NCI-H187 treated with DMSO at 0.1 percent for 48 hours (cell line): ENCODE results near the gene NME4.
"Not testable (repeated sequence)": the region's sequence is repeated elsewhere in the genome, so short reads cannot be mapped to it uniquely, and the experiment has no call there.

Source experiments
- DNase-seq: peaks from one replicate; lab custom pipeline; 2025; lab: John Stamatoyannopoulos, UW

NME4 gene

DNA sequence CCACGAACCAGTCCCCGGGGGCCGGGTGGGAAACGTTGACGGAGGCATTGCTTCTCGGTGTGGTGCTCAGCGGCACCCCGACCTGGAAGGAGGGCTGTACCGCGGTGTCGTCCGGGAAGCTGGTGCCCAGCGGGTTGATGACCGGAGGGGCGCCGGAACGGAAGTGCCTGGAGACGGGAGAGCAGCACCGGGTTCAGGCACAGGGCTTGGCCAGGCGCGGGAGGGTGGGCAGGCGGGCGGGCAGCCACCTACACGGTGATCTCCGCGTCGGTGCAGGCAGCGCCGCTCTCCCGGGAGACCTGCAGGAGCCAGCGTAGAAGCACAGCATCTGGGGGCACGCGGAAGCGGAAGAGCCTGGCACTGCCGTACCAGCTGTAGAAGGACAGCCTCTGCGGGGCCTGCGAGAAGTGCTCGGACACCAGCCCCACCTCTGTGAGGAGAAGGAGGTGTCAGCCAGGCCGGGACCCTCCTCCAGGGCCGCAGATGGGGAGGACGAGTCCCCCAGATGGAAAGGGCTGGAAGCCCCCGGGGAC, 19.5 kb upstream of the NME4 start:
- DNase-seq: no peak

DNA sequence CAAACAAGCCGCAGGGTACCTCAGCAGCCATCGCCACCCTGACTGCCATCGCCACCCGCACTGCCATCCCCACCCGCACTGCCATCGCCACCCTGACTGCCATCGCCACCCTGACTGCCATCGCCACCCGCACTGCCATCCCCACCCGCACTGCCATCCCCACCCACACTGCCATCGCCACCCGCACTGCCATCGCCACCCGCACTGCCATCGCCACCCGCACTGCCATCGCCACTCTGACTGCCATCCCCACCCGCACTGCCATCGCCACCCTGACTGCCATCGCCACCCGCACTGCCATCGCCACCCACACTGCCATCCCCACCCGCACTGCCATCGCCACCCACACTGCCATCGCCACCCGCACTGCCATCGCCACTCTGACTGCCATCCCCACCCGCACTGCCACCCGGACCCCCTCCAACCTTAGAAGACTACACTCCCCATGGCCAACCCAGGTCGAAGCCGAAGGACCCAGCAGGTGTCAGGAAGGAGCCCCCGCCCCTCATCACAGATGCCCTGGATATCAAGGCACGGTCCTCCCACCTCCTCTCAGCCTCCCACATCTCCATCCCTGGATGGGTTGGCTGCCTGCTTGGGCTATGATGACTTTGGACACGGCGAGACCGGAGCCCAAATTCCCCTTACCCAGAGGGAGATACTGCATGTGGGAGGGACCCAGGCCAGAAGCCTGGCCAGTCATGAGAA, 18.7 kb upstream of the NME4 start:
- DNase-seq: not testable (repeated sequence)

DNA sequence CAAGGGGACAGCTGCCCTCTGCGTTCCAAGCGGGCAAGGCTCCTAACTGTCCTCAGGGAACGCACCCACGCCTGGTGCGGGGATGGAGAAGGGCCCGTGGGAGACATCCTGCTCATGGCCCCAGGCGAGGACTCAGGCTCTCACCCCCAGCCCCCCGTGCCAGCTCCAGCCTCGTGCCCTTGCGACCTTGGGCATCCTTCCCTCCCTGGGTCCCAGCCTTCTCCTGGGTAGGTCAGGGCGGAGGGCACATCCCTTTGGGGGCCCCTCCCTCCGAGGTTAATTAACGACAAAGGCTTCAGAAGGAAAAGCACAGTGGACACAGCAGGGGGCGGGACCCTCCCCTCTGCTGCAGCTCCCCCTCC, 18.2 kb upstream of the NME4 start:
- no peak for DNase-seq

DNA sequence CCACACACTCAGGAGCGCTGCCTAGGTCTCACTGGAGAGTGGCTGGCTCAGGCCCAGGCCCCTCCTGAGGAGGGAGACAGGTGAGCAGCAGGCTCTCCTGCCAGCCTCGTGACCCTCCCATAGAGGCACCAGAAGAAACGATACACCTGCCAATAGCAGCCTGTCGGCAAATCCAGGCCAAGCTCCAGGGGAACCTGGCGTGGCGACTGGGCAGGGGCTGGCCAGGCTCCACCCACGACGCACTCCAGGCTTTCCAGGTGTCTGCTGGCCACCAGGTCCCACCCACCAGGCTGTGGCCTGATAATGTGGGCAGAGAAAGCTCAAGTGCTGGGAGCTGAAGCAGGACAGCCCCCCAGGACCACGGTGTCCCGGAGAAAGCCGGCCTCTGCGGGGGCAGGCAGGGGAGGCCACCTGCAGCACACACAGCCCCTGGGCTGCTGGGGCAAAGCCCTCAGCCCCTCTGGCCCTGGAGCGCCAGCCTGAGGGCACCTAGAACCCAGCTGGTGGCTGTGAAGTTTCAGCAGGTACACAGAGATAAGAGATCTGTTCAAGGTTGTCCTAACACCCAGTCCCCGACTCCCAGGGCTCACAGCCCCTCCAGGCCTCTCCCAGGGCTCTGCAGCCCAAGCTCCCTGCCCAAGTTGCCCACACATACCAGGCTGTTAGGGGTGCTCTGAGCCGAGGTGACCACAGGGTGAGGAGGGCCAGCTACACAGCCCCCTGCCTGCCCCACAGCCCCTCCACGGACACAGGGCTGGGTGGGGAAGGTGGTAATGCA, 17.6 kb upstream of the NME4 start:
- DNase-seq: peak; percentile 95

DNA sequence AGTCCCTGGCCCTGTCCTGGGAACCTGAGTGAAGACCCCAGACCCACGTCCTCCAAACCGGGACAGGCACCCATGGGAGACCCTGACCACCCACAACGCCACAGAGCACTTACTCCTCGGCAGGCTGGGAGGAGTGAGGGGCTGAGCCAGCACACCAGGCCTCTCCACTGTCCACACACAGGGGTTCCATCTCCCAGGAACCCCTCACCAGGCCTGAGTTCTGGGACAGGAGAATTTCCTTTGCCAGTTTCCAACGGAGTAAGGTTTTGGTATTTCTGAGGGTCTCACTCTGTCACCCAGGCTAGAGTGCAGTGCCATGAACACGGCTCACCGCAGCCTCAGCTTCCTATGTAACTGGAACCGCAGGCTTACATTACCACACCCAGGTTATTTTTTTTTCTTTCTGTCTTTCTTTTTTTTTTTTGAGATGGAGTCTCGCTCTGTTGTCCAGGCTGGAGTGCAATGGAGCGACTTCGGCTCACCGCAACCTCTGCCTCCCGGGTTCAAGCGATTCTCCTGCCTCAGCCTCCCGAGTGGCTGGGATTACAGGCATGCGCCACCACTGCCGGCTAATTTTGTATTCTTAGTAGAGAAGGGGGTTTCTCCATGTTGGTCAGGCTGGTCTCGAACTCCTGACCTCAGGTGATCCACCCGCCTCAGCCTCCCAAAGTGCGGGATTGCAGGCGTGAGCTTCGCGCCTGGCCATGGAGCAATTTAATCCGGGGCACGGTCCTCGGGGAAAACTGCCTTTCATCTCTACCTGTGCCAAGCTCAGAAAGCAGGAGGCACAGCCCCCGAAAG, 16.8 kb upstream of the NME4 start:
- DNase-seq: no peak

DNA sequence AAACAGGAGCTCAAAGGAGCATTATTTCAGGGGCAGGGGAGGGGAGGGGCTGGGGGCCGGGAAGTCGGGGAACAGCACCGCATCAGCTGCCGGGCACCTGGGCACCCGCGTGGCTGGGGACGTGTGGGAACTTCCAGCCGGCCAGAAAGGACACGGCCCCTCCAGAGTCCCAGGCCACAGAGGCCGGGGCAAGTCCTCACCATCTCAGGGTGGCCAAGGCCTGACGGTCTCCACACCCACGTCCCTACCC, 16.3 kb upstream of the NME4 start:
- DNase-seq: no peak

DNA sequence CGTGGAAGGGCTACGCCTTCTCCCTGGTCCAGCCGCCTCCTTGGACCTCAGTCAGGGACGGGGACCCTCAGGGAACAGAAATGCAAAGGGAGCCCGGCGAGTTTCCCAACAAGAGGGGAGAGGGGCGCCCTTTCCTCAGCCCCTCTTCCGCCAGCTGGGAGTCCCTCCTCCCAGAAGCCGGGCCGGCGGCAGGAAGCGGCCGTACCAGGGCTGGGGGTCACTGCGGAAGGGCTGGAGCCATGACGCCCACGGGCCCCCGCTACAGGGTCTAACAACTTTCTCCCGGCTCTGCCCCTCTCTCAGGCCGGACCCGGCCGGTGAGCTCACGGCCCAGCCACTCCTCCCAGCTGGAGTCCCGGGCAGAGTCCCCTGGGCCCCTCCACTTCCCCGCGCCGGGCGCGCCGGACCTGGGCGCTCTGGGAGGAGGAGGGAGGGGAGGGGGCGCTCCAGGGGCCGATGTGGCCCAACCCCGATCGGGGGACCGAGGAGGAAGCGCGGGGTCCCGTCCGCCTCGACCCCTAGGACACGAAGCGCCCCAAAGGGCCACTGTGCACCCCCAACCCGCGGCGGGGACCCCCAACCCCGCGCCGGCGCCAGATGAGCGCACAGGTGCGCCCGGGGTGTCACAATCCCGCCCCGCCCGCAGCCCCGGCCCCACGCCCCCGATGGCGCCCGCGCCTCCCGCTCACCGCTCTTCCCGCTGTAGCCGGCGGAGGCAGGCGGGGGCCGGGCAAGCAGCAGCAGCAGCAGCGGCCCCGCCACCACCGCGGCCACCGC, 15.8 kb upstream of the NME4 start:
- DNase-seq: no peak

DNA sequence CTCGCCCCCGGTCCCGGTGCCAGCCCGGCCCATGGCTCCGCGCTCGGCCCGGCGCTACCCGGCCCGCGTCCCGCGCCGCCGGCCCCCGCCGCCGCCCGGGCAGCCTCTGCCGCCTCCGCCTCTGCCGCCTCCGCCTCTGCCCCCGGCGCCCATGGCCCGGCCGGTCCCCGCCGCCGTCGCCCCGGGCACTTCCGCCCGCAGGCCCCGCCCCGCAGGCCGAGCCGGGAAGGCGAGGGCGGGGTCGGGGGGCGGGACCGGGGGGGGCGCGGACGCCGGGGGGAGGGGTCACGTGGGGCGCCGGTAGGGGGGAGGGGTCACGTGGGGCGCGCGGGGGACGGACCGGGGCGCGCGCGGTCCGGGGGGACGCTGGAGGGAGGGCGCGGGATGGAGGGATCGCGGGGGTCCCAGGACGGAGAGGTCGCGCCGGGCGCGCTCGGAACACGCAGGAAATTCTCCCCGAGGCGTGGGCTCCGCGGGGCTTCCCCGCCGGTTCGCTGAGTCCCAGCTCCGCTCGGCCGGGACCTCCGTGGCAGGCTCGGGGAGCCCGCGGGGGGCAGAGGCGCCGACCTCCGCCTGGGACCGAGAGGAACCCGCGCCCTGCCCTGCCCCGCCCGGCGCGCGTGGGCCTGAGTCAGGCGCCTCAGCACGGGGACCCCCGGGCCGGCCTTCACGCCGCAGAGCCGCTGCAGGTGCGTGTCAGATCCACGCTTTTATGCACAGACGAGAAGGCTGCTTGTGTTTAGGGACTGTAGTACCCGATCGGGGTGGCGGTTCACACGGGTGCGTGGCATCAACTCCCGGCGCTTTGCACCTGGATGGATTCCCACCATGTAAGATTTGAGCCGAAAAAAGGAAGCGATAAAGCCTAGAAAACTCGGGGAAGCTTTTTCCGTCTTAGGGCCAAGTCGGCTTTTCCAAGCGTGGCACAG, 14.9 kb upstream of the NME4 start, which contains the start of gene PGAP6:
TSS of gene PGAP6 (minus strand) at position 190 of the 929 bp plus-strand sequence. CDS start at position 33, 157 bp downstream.
- DNase-seq: no peak

DNA sequence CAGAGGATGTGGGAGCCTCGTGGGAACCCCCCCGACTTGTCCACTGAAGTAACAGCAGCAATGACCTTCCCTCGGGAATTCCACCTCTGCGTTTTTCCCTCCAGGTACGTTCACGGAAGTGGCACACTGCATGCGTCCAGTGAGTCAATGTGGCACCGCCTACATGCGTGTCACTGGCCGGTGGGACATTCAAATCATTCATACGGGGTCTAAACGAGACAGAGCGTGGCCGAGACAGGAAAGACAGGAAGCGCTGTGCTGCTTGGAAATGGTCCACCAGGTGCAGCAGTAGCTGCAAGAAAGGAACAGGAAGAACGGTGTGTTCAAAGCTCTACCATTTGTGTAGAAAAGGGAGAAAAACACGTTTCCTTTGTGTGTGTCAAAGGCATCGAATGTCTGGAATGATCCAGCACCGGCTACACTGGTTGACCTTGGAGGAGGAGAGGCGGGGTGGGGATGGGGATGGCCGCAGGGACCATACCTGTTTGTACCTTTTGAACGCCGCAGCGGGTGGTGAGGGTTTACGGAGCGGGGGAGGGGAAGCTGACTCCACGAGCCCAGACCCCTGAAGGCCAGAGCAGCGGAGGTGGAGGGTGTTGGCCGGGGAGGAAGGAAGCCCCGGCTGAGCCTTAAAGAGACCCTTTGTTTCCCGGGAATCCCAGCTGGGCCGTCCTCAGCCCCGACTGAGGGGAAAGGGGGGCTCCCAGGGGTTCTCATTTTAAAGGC, 13.5 kb upstream of the NME4 start:
- DNase-seq: no peak

DNA sequence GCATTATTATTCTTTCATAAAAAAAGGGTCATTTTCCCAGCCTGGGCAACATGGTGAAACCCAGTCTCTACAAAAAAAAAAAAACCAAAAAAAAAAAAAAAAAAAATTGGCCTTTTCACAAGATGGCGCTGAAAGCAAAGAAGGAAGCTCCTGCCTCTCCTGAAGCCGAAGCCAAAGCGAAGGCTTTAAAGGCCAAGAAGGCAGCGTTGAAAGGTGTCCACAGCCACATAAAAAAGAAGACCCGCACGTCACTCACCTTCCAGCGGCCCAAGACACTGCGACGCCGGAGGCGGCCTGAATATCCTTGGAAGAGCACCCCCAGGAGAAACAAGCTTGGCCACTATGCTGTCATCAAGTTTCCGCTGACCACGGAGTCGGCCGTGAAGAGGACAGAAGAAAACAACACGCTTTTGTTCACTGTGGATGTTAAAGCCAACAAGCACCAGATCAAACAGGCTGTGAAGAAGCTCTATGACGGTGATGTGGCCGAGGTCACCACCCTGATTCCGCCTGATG, 10.3 kb upstream of the NME4 start:
- no peak for DNase-seq

DNA sequence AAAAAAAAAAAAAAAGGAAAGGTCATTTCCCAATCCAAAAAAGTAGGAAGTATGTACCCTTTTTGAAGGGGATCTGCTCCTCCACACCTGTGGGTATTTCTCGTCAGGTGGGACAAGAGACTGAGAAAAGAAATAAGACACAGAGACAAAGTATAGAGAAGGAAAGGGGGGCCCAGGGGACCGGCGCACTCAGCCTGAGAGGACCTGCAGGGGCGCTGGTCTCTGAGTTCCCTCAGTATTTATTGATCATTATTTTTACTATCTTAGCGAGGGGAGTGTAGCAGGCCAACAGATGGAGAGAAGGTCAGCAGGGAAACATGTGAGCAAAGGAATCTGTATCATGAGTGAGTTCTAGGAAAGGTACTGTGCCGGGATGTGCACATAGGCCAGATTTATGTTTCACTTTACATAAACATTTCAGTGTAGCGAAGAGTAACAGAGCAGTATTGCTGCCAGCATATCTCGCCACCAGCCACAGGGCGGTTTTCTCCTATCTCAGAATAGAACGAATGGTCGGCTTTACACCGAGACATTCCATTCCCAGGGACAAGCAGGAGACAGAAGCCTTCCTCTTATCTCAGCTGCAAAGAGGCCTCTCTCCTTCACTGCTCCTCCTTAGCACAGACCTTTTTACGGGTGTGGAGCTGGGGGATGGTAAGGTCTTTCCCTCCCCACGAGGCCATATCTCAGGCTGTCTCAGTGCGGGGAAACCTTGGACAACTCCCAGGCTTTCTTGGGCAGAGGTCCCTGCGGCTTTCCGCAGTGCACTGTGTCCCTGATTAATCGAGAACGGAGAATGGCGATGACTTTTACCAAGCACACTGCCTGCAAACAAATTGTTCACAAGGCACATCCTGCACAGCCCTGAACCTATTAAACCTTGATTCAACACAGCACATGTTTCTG, 9.0 kb upstream of the NME4 start:
- not testable (repeated sequence) for DNase-seq

DNA sequence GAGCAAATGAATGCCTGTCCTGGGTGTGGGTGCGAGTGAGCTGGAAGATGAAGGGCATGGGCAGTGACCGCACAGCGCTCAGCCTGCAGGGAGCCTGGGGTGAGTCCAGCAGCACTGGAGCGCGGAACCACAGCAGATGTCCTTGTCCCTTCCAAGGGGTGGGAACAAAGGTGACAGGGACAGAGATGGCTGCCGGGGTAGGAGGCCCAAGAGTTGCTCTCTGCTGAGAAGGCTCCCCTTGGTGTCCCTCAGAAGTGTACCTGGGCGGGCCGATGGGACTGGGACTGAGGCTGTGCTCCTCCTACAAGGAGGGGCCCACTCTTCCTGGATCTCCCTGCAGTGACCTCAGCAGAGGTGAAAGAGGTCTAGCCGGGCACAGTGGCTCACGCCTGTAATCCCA, 7.6 kb upstream of the NME4 start:
- no peak for DNase-seq

DNA sequence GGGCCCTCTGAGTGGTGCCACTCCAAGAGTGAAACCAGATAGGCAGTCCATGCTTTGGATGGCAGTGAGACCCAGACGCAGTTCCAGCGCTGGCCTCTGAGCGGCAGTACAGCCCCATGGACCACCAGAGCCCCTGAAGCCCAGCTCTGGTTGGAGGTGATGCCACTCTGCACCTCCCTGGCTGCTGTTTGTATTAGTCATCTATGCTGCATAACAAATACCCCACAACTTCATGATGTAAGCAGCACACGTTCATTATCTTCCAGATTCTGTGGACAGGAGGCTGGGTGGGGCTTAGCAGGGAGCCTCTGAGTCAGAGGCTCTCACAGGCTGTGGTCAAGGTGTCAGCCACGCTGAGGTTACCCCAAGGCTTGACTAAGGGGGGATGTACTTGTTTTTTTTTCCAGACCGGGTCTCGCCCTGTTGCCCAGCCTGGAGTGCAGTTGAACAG, 5.1 kb upstream of the NME4 start:
- no peak for DNase-seq

DNA sequence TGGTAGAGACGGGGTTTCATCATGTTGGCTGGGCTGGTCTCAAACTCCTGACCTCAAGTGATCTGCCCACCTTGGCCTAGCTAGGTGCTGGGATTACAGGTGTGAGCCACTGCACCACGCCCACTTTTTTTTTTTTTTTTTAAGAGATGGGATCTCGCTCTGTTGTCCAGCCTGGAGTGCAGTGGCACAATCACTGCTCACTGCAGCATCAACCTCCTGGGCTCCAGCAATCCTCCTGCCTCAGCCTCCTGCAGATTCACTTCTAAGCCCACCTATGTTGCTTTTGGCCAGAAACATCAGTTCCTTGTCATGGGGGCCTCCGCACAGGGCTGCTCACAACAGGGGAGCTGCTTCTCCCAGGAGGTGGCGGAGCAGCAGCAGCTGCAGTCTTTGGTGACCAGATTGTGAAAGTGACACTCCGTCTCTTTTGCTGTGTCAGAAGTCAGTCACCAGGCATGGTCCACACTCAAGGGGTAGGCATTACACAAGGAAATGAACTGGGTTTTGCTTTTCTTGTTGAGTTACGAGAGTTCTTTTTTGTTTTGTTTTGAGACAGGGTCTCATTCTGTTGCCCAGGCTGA, 4.5 kb upstream of the NME4 start:
- no peak for DNase-seq

DNA sequence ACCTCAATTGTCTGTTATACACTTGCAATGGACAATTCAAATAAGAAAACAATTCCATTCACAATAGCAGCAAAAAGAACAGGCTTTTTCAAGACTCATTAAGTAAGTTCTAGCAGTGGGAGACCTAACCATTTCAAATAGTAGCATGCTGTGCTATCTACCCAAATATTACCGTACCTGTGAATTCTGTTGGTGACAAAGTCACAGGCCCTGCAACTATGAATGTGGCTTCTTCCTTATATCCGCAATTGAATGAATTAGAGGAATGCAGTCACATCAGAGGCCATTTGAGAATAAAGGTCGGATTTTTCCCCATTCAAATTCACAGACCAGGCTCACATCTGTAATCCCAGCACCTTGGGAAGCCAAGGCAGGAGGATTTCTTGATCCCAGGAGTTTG, 800 bp upstream of the NME4 start:
- no peak for DNase-seq

DNA sequence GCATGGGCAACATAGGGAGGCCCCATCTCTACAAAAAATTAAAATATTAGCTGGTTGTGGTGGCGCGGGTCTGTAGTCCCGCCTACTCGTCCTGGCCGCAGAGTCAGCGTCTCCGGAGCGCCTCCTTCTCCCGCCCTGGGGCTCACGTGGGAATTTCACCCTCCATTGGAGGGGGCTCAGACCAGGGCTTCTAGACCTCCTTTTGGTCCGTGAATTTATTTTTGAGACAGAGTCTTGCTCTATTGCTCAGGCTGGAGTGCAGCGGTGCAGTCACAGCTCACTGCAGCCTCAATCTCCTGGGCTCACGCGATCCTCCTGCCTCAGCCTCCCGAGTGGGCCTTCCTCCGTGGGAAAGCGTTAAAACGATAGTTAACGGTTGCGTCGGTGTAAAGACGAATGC, 394 bp upstream of the NME4 start:
- no peak for DNase-seq

DNA sequence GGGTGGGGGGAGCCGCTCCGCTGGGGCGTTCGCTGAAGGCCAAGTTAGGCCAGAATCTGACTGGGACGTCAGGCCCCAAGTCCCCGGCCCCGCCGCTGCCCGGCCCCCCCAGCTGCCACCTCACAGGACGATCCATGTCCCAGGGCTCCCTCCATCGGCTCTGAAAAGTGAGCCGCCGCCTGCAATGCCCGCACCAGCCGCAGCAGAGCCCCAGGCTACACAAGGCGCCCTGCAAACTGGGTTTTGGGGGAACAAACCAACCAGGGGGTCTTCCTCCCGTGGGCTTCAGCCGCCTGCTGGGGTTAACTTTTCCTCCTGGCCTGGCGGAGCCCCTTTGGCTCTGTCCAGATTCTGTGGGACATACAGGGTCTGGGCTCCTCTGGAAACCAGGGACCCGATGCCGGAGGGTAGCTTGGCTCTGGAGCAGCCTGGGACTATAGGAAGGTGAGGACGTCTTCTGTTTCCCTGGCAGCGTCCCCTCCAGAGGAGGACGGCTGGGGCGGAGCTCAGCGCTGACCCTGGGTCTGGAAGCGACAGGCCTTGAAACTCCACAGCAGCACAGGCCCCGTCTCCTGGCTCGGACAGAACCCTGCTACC, 835 bp downstream of the NME4 start:
- no peak for DNase-seq
